ENCODE data around the gene CHST8. TPM values are rescaled to one million over a fixed set of nuclear protein-coding genes. Genes with fewer than 3 reads are reported as not detected.

CHST8 gene
- polyA plus RNA-seq, 1 of the 3 experiments (the other 2 are of a cell fraction), result 0.05 TPM

DNA sequence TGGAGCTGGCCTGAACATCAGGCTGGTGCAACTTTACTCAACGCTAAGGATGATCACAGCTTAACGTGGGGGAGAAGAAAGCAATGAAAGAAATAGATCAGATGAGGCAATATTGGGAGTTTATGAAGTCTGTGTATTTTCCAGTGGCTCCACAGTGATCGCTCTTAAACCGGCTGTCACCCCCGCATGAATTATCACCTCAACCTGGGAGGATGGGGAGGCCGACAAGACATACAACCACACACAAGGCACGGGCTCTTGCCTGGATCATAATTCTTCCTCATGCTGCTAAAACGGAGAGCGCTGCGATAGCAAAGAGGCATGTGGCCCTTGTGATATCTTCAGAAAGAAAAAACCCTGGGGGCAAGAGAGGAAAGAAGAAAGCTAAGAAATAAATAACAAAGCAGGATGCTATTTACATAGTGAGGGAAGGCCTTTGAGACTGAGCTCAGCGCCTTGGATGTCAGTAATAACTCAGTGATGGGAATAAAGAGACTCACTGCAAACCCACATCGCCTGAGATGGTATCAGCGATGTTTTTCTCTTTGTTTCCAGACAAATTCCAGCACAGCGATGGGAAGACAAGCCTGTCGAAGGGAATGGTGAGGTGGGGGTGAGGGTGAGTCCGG lies 19.1 kb upstream of the CHST8 start:
- Histone ChIP-seq H3K4me1 (ENCODE audit: control insufficient read depth in 1 of 2, insufficient read depth in 2 of 2, low read depth in 1 of 2, low read length in 1 of 2) (no peaks in the 10 kb centered on the region), H3K9me3 (no peaks in the 10 kb centered on the region), H3K79me2 (ENCODE audit: insufficient read depth) (no peaks in the 10 kb centered on the region), H2AFZ (ENCODE audit: low read depth) (no peak overlapping the region), H4K20me1 (ENCODE audit: insufficient read depth) (no peaks in the 10 kb centered on the region), H3F3A (replicated peaks; ENCODE audit: insufficient read depth) (no peaks in the 10 kb centered on the region), H3K9ac (no peak overlapping the region), H3K27me3 (ENCODE audit: insufficient read depth) (no peaks in the 10 kb centered on the region), H3K27ac (ENCODE audit: low read depth in 2 of 2, low read length in 1 of 2) (no peak overlapping the region), H3K36me3 (replicated peaks in 1 of 2; ENCODE audit: control insufficient read depth in 1 of 2, insufficient read depth in 2 of 2, low read length in 1 of 2) (no peaks in the 10 kb centered on the region), H3K9me2 (no peaks in the 10 kb centered on the region), H3K4me2 (no peak overlapping the region), H3K4me3 (ENCODE audit: low read depth in 2 of 2, low read length in 1 of 2) (no peak overlapping the region)
- no peak for DNase-seq
- TF ChIP-seq NRF1 (IDR thresholded peaks at IDR 0.05; ENCODE audit: low read depth, low read length), result no peak
- ChIA-PET POLR2A (no interaction called here), CTCF (no interaction called here)
- 55% methylated on average over 16 of the region's 16 CpGs for WGBS (ENCODE audit: low lambda C conversion rate)

- Histone ChIP-seq H3K4me2 (no peak overlapping the region), H3K27ac (ENCODE audit: low read depth in 2 of 2, low read length in 1 of 2) (no peak overlapping the region), H3K4me1 (ENCODE audit: control insufficient read depth in 1 of 2, insufficient read depth in 2 of 2, low read depth in 1 of 2, low read length in 1 of 2) (no peaks in the 10 kb centered on the region), H4K20me1 (ENCODE audit: insufficient read depth) (no peaks in the 10 kb centered on the region), H3K9me2 (no peaks in the 10 kb centered on the region), H2AFZ (ENCODE audit: low read depth) (no peak overlapping the region), H3F3A (replicated peaks; ENCODE audit: insufficient read depth) (no peaks in the 10 kb centered on the region), H3K9me3 (no peaks in the 10 kb centered on the region), H3K36me3 (replicated peaks in 1 of 2; ENCODE audit: control insufficient read depth in 1 of 2, insufficient read depth in 2 of 2, low read length in 1 of 2) (no peaks in the 10 kb centered on the region), H3K79me2 (ENCODE audit: insufficient read depth) (no peaks in the 10 kb centered on the region), H3K27me3 (ENCODE audit: insufficient read depth) (no peaks in the 10 kb centered on the region), H3K9ac (no peak overlapping the region), H3K4me3 (ENCODE audit: low read depth in 2 of 2, low read length in 1 of 2) (no peak overlapping the region)
- ChIA-PET CTCF (no interaction called here), POLR2A (no interaction called here)
- 23% methylated on average over 6 of the region's 6 CpGs for WGBS (ENCODE audit: low lambda C conversion rate)
- DNase-seq, result no peak
- no peak for TF ChIP-seq ZBTB33 (IDR thresholded peaks at IDR 0.05; ENCODE audit: borderline replicate concordance, low read depth)
- no peak for TF ChIP-seq EZH2phosphoT487 (IDR thresholded peaks at IDR 0.05; ENCODE audit: borderline replicate concordance, low read depth)
- TF ChIP-seq TCF12 (IDR thresholded peaks at IDR 0.05), result no peak
- TF ChIP-seq RFX5 (IDR thresholded peaks at IDR 0.05; ENCODE audit: low read length), result no peak
- no peak for TF ChIP-seq MAX (IDR thresholded peaks at IDR 0.05; ENCODE audit: low read depth)
- no peak for TF ChIP-seq IRF3 (IDR thresholded peaks at IDR 0.05; ENCODE audit: low read depth, low read length)
- no peak for TF ChIP-seq CHD2 (IDR thresholded peaks at IDR 0.05; ENCODE audit: low read length, partially characterized antibody)
- TF ChIP-seq, protein P1, sequence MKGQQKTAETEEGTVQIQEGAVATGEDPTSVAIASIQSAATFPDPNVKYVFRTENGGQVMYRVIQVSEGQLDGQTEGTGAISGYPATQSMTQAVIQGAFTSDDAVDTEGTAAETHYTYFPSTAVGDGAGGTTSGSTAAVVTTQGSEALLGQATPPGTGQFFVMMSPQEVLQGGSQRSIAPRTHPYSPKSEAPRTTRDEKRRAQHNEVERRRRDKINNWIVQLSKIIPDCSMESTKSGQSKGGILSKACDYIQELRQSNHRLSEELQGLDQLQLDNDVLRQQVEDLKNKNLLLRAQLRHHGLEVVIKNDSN (IDR thresholded peaks at IDR 0.05; ENCODE audit: borderline replicate concordance, low read depth), result no peak
- TF ChIP-seq RAD21 (IDR thresholded peaks at IDR 0.05; ENCODE audit: low read length), result no peak
- no peak for TF ChIP-seq MXI1 (IDR thresholded peaks at IDR 0.05; ENCODE audit: low read depth, low read length)
- no peak for TF ChIP-seq POLR2AphosphoS5 (IDR thresholded peaks at IDR 0.05; ENCODE audit: low read depth, low read length)
- TF ChIP-seq, protein P2, sequence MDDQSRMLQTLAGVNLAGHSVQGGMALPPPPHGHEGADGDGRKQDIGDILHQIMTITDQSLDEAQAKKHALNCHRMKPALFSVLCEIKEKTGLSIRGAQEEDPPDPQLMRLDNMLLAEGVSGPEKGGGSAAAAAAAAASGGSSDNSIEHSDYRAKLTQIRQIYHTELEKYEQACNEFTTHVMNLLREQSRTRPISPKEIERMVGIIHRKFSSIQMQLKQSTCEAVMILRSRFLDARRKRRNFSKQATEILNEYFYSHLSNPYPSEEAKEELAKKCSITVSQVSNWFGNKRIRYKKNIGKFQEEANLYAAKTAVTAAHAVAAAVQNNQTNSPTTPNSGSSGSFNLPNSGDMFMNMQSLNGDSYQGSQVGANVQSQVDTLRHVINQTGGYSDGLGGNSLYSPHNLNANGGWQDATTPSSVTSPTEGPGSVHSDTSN (IDR thresholded peaks at IDR 0.05), result no peak
- TF ChIP-seq, protein P3, sequence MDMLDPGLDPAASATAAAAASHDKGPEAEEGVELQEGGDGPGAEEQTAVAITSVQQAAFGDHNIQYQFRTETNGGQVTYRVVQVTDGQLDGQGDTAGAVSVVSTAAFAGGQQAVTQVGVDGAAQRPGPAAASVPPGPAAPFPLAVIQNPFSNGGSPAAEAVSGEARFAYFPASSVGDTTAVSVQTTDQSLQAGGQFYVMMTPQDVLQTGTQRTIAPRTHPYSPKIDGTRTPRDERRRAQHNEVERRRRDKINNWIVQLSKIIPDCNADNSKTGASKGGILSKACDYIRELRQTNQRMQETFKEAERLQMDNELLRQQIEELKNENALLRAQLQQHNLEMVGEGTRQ (IDR thresholded peaks at IDR 0.05; ENCODE audit: borderline replicate concordance, low read depth, low read length), result no peak
- no peak for TF ChIP-seq RCOR1 (IDR thresholded peaks at IDR 0.05; ENCODE audit: low read length)
- no peak for TF ChIP-seq GATA2 (CRISPR knock-in tag; IDR thresholded peaks at IDR 0.05)
- no peak for TF ChIP-seq TEAD4 (IDR thresholded peaks at IDR 0.05; ENCODE audit: borderline replicate concordance, insufficient read depth)
- TF ChIP-seq YY1 (IDR thresholded peaks at IDR 0.05; ENCODE audit: low read depth), result no peak
- no peak for TF ChIP-seq FOSL2 (IDR thresholded peaks at IDR 0.05; ENCODE audit: borderline replicate concordance, low read depth)
- TF ChIP-seq ELF1 (IDR thresholded peaks at IDR 0.05), result no peak
These were observed 18.4 kb upstream of the CHST8 start for GRCh38 chr19:33603377-33603776.

Measured in SK-N-SH (cell line).